ENCODE results near the gene C19orf47. TPM values are rescaled to one million over a fixed set of nuclear protein-coding genes. Genes with fewer than 3 reads are reported as not detected.
A peak's percentile ranks its signal among the peaks of the same experiment; 100 is the strongest.

The C19orf47 gene
- total RNA-seq, 2 experiments from 2014 or later, result 25.9 to 32.4 TPM

- DNase-seq (no peak), ATAC-seq (no peak)
- Mint-ChIP-seq H3K36me3 (peaks cover 36% of the 10 kb centered on the region), H3K4me1 (no peaks in the 10 kb centered on the region), H3K27me3 (no peaks in the 10 kb centered on the region), H3K4me3 (no peak overlapping the region), H3K27ac (no peak overlapping the region), H3K9me3 (ENCODE audit: low read depth) (no peaks in the 10 kb centered on the region)
- CTCF ChIA-PET, result no interaction called here
Observed at GRCh38 chr19:40332669-40333068, 15.5 kb downstream of the C19orf47 start.

DNA sequence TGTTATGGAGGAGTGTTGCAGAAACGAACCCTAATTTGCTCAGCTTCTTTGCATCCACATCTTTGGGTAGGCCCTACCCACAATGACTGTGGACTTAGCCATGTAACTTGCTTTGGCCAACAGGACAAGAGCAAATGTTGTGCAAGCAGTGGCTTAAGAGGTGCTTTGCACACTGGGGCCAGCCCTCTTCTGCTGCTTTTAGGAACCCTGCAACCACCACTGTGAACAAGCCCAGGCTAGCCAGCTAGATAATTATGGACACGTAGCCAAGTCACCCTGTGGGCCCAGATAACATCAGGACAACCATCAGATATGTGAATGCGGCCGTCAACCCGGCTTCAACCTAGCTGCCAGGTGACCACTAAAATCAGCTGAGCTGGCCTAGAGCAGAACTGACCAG lies 17.1 kb downstream of the C19orf47 start:
- CTCF ChIA-PET, result interaction anchor here (2.2 kb wide), 1 partner anchor 26 kb away, joined by 10 read pairs; no protein-coding TSS in a partner anchor
- Mint-ChIP-seq H3K27ac (no peak overlapping the region), H3K36me3 (peaks cover 33% of the 10 kb centered on the region)

GRCh38 chr19:40326201-40326600 lies 22.0 kb downstream of the C19orf47 start:
- Mint-ChIP-seq H3K4me3 (no peak overlapping the region), H3K9me3 (ENCODE audit: low read depth) (no peaks in the 10 kb centered on the region), H3K36me3 (peaks cover 37% of the 10 kb centered on the region), H3K27ac (no peak overlapping the region), H3K27me3 (no peaks in the 10 kb centered on the region), H3K4me1 (no peaks in the 10 kb centered on the region)
- DNase-seq (no peak), ATAC-seq (no peak)
- CTCF ChIA-PET, result no interaction called here

More for the DNA sequence above, 17.1 kb downstream of the C19orf47 start:
- no peak overlapping the region for H3K4me3 Mint-ChIP-seq
- H3K9me3 Mint-ChIP-seq (ENCODE audit: low read depth), result no peaks in the 10 kb centered on the region
- ATAC-seq (no peak), DNase-seq (no peak)
- H3K4me1 Mint-ChIP-seq, result no peaks in the 10 kb centered on the region
- no peaks in the 10 kb centered on the region for H3K27me3 Mint-ChIP-seq

DNA sequence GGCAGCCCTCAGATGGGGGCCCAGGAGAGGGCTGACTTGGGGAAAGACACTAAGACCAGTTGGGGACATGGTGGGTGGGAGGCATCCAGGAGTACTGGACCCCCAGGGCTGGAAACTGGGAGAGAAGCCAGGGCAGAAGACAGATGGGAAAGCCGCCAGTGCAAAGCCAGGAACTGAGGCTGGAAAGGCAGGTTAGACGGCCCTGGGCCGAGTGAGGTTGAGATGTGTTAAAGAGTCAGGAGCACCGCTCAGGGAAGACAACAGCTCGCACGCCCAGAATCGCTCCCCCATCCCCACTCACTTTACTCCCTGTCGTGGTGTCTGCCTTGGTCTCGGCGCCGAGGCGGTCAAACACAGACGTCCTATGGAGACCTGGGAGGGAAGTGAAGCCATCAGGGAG lies 24.5 kb downstream of the C19orf47 start:
- Mint-ChIP-seq H3K9me3 (ENCODE audit: low read depth) (no peaks in the 10 kb centered on the region), H3K4me1 (no peaks in the 10 kb centered on the region), H3K27ac (peak overlapping the region; percentile 40), H3K4me3 (no peak overlapping the region), H3K27me3 (no peaks in the 10 kb centered on the region), H3K36me3 (peaks cover 33% of the 10 kb centered on the region)
- ATAC-seq, result no peak
- no peak for DNase-seq
- CTCF ChIA-PET, result no interaction called here

- no peak overlapping the region for H3K4me3 Mint-ChIP-seq
- H3K4me1 Mint-ChIP-seq, result no peaks in the 10 kb centered on the region
- CTCF ChIA-PET, result interaction anchor here (2.3 kb wide), 1 partner anchor 18 kb away, joined by 8 read pairs; no protein-coding TSS in a partner anchor
- no peak for ATAC-seq
- H3K36me3 Mint-ChIP-seq, result peaks cover 31% of the 10 kb centered on the region
- peak overlapping the region; percentile 15 for H3K27ac Mint-ChIP-seq
- H3K27me3 Mint-ChIP-seq, result no peaks in the 10 kb centered on the region
- no peaks in the 10 kb centered on the region for H3K9me3 Mint-ChIP-seq (ENCODE audit: low read depth)
- no peak for DNase-seq
Observed at GRCh38 chr19:40322951-40323615, 25.1 kb downstream of the C19orf47 start.

GRCh38 chr19:40322271-40322610 lies 26.0 kb downstream of the C19orf47 start:
- Mint-ChIP-seq H3K4me3 (no peak overlapping the region), H3K27me3 (no peaks in the 10 kb centered on the region), H3K36me3 (peaks cover 26% of the 10 kb centered on the region), H3K27ac (no peak overlapping the region), H3K4me1 (no peaks in the 10 kb centered on the region), H3K9me3 (ENCODE audit: low read depth) (no peaks in the 10 kb centered on the region)
- ATAC-seq (no peak), DNase-seq (no peak)
- CTCF ChIA-PET, result interaction anchor here (2.3 kb wide), 1 partner anchor 17 kb away, joined by 8 read pairs; no protein-coding TSS in a partner anchor

DNA sequence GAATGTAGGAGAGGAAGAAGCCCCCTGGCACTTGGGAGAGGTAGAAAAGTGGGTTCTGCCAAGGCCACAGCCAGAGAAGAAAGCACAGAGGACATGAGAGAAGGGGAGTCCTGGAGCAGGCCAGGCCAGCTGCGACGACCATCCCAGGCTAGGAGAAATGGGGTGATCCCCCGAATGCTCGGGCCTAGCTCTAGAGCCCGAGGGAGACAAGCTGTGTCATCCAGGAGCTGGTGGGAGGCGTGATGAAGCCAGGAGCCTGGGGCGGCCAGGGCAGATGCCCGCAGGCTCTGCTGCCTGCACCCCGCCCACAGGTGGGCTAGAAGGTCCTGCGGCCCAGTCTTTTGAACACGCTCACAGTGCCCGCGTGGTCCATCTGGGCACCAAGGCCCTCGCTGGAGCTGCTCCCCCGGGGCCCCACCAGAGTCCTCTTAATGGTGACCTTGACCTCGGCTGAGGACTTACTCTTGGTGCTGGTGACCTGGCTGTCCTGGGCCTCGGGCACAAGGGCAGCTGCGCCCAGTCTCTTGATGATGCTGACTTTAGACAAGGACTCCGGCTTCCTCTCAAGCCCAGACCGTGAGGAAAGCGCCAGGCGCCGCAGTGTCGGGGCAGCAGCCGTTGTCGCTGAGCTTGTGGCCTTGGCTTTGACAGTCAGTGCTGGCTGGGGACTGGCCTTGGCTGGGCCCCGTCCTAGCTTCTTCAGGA lies 26.5 kb downstream of the C19orf47 start:
- Mint-ChIP-seq H3K4me3 (no peak overlapping the region), H3K36me3 (peaks cover 26% of the 10 kb centered on the region), H3K27me3 (no peaks in the 10 kb centered on the region), H3K9me3 (ENCODE audit: low read depth) (no peaks in the 10 kb centered on the region), H3K27ac (no peak overlapping the region), H3K4me1 (no peaks in the 10 kb centered on the region)
- DNase-seq (no peak), ATAC-seq (no peak)
- CTCF ChIA-PET, result interaction anchor here (2.3 kb wide), 1 partner anchor 17 kb away, joined by 8 read pairs; no protein-coding TSS in a partner anchor

GRCh38 chr19:40321076-40321475 lies 27.1 kb downstream of the C19orf47 start:
- Mint-ChIP-seq H3K27me3 (no peaks in the 10 kb centered on the region), H3K9me3 (ENCODE audit: low read depth) (no peaks in the 10 kb centered on the region), H3K27ac (no peak overlapping the region), H3K4me1 (no peaks in the 10 kb centered on the region), H3K4me3 (no peak overlapping the region), H3K36me3 (peaks cover 29% of the 10 kb centered on the region)
- CTCF ChIA-PET, result interaction anchor here (2.3 kb wide), 1 partner anchor 16 kb away, joined by 8 read pairs; no protein-coding TSS in a partner anchor
- ATAC-seq, result no peak
- no peak for DNase-seq

- Mint-ChIP-seq H3K27me3 (no peaks in the 10 kb centered on the region), H3K4me3 (no peak overlapping the region), H3K9me3 (ENCODE audit: low read depth) (no peaks in the 10 kb centered on the region), H3K27ac (no peak overlapping the region), H3K4me1 (no peaks in the 10 kb centered on the region), H3K36me3 (peaks cover 25% of the 10 kb centered on the region)
- DNase-seq (no peak), ATAC-seq (no peak)
- CTCF ChIA-PET, result interaction anchor here (1.5 kb wide), 2 partner anchors 15 to 19 kb away, joined by 3 to 4 read pairs; no protein-coding TSS in a partner anchor
Observed at GRCh38 chr19:40320558-40320935, 27.6 kb downstream of the C19orf47 start.

DNA sequence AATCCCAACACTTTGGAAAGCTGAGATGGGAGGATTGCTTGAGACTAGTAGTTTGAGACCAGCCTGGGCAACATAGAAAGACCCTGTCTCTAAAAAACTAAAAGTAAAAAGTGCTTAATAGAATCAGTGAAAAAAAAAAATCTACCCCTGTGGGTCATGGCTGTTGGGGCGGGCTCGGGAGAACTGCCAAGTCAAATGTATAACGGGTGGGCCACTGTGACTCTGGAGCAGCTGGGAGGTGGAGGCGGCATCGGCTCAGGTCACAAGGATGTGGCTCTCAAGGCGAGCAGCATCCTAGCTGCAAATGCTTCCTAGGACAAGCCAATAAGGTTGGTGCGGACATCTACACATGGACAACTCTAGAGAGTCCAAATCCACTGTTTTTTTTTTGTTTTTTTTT lies 30.9 kb downstream of the C19orf47 start:
- no peak for DNase-seq
- no peak overlapping the region for H3K4me3 Mint-ChIP-seq
- H3K27me3 Mint-ChIP-seq, result no peaks in the 10 kb centered on the region
- peaks cover 7% of the 10 kb centered on the region for H3K4me1 Mint-ChIP-seq
- H3K27ac Mint-ChIP-seq, result no peak overlapping the region
- no peaks in the 10 kb centered on the region for H3K9me3 Mint-ChIP-seq (ENCODE audit: low read depth)
- ATAC-seq, result no peak
- CTCF ChIA-PET, result interaction anchor here (1.1 kb wide), 2 partner anchors 12 to 167 kb away, joined by 3 to 4 read pairs; no protein-coding TSS in a partner anchor
- H3K36me3 Mint-ChIP-seq, result peaks cover 8% of the 10 kb centered on the region

DNA sequence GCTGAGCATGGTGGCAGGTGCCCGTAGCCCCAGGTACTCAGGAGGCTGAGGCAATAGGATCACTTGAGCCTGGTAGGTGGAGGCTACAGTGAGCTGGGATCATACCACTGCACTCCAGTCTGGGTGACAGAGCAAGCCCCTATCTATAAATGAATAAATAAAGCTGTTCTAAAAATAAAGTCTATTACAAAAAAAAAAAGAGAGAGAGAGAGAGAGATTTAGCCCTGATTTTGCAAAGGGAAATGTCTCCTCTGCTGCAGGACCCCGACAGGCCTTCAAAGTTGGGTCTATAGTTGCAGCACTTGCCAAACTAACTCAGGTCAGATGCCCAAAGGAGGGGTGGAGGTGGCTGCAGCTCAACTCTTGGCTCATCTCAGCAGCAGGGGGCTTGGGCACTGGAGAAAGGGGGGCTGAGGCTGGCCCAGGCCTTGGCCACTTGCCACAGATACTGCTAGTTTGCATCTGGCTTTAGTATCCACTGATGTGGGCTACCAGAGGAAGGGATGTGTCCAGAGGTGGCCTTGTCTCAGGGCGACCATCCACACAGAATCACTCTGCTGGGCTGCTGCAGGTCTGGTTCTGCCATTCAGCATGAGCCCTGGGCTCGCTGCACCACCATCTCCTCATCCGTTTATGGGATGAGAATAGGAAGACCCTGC lies 32.3 kb downstream of the C19orf47 start:
- no peak overlapping the region for H3K4me3 Mint-ChIP-seq
- H3K36me3 Mint-ChIP-seq, result peaks cover 5% of the 10 kb centered on the region
- no peaks in the 10 kb centered on the region for H3K9me3 Mint-ChIP-seq (ENCODE audit: low read depth)
- no peaks in the 10 kb centered on the region for H3K27me3 Mint-ChIP-seq
- ATAC-seq (no peak), DNase-seq (no peak)
- peaks cover 9% of the 10 kb centered on the region for H3K4me1 Mint-ChIP-seq
- H3K27ac Mint-ChIP-seq, result no peak overlapping the region
- CTCF ChIA-PET, result interaction anchor here (0.5 to 1.1 kb wide), 2 partner anchors 8 to 10 kb away, joined by 3 to 6 read pairs; no protein-coding TSS in a partner anchor

DNA sequence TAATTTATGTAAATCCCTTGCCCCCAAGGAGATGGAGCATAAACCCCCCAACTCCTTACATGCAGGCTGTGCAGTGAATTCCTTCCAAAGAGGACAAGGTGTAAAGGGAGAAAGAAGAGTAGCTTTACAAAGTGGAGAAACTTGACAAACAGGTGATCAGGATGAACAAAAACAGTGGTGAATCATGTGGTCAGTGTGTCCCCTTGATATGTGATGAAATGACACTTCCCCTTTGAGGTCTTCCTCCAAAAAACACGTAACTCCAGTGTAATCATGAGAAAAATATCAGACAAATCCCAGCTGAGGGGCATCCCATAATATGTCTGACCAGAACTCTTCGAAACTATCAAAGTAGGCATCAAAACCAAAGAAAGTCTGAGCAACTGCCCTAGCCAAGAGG lies 33.5 kb downstream of the C19orf47 start:
- H3K4me3 Mint-ChIP-seq, result no peak overlapping the region
- H3K27me3 Mint-ChIP-seq, result no peaks in the 10 kb centered on the region
- no peaks in the 10 kb centered on the region for H3K9me3 Mint-ChIP-seq (ENCODE audit: low read depth)
- no peak for ATAC-seq
- no peak for DNase-seq
- peaks cover 5% of the 10 kb centered on the region for H3K36me3 Mint-ChIP-seq
- CTCF ChIA-PET, result interaction anchor here (1.1 kb wide), 1 partner anchor 9 kb away, joined by 4 read pairs; no protein-coding TSS in a partner anchor
- H3K4me1 Mint-ChIP-seq, result peaks cover 9% of the 10 kb centered on the region
- H3K27ac Mint-ChIP-seq, result no peak overlapping the region

- CTCF ChIA-PET, result no interaction called here
- DNase-seq (no peak), ATAC-seq (no peak)
- peaks cover 9% of the 10 kb centered on the region for H3K4me1 Mint-ChIP-seq
- no peak overlapping the region for H3K27ac Mint-ChIP-seq
- H3K9me3 Mint-ChIP-seq (ENCODE audit: low read depth), result no peaks in the 10 kb centered on the region
- no peak overlapping the region for H3K4me3 Mint-ChIP-seq
- H3K27me3 Mint-ChIP-seq, result no peaks in the 10 kb centered on the region
- peaks cover 3% of the 10 kb centered on the region for H3K36me3 Mint-ChIP-seq
Observed at GRCh38 chr19:40313229-40313983, 34.8 kb downstream of the C19orf47 start.

Data from activated CD8-positive, alpha-beta memory T cell treated with anti-CD3 and anti-CD28 coated beads, Interleukin-2, amount 10 ng/mL, durations not matched to agents 7 days and 5 days (primary cell).